HepG2 (cell line): ENCODE data around the gene TNFRSF18. TPM values are rescaled to one million over a fixed set of nuclear protein-coding genes. Genes with fewer than 3 reads are reported as not detected.
A peak's percentile ranks its signal among the peaks of the same experiment; 100 is the strongest.

Experiments
- ATF5 ChIP-seq: sonication (generic); formaldehyde crosslinking; IDR thresholded peaks from 2 replicates; pipeline ENCODE4 v1.4.0; 2020; ENCODE audit warnings: mild to moderate bottlenecking, low read depth, missing genetic modification reagents
- ELF1 ChIP-seq: sonication (generic); formaldehyde crosslinking; IDR thresholded peaks from 2 replicates; pipeline ENCODE4 v1.4.0; 2020; ENCODE audit warnings: missing genetic modification reagents
- GABPB1 ChIP-seq: IDR thresholded peaks from 2 replicates; pipeline ENCODE4 v1.6.1; 2016; ENCODE audit warnings: mild to moderate bottlenecking, missing genetic modification reagents, moderate library complexity, missing compliant biosample characterization
- HOXA7 ChIP-seq: sonication (generic); formaldehyde crosslinking; IDR thresholded peaks from 2 replicates; pipeline ENCODE4 v1.8.1; 2022; ENCODE audit warnings: mild to moderate bottlenecking, missing genetic modification reagents, moderate library complexity
- LCORL ChIP-seq, 2 experiments: fragments of 450-650 bp in 1 of 2; sonication (generic) in 1 of 2; formaldehyde crosslinking in 1 of 2; IDR thresholded peaks; 2 replicates each; pipeline versions ENCODE4 v1.5.0 to v1.6.1; 2017 to 2020; ENCODE audit warnings: antibody characterized with exemption in 1 of 2, missing genetic modification reagents in 1 of 2
- NR2F6 ChIP-seq, 2 experiments: IDR thresholded peaks; 2 replicates each; pipeline ENCODE4 v1.6.1; 2016; ENCODE audit warnings: antibody characterized with exemption in 1 of 2, mild to moderate bottlenecking in 1 of 2
- RXRA ChIP-seq: sonication (generic); formaldehyde crosslinking; IDR thresholded peaks from 2 replicates; pipeline ENCODE4 v1.5.1; 2020; ENCODE audit warnings: missing genetic modification reagents
- XRCC5 ChIP-seq: fragments of 200-400 bp; formaldehyde crosslinking; optimal IDR thresholded peaks from 2 replicates; pipeline ENCODE3; 2017; ENCODE audit warnings: mild to moderate bottlenecking, low read length
- ZBTB34 ChIP-seq: sonication (generic); formaldehyde crosslinking; IDR thresholded peaks from 2 replicates; pipeline ENCODE4 v1.8.0; 2022; ENCODE audit warnings: mild to moderate bottlenecking, missing genetic modification reagents
- ZMYM4 ChIP-seq: sonication (generic); formaldehyde crosslinking; IDR thresholded peaks from 2 replicates; pipeline ENCODE4 v1.8.1; 2023; ENCODE audit warnings: mild to moderate bottlenecking, missing genetic modification reagents
- ZNF274 ChIP-seq: sonication (generic); formaldehyde crosslinking; IDR thresholded peaks from 2 replicates; pipeline ENCODE4 v1.5.1; 2020; ENCODE audit warnings: mild to moderate bottlenecking, missing genetic modification reagents
- ZNF280D ChIP-seq: sonication (generic); formaldehyde crosslinking; IDR thresholded peaks from 2 replicates; pipeline ENCODE4 v1.5.1; 2020; ENCODE audit warnings: mild to moderate bottlenecking, missing genetic modification reagents
- ZNF318 ChIP-seq: sonication (generic); formaldehyde crosslinking; IDR thresholded peaks from 2 replicates; pipeline ENCODE4 v1.4.0; 2020; ENCODE audit warnings: mild to moderate bottlenecking, missing genetic modification reagents
- ZNF331 ChIP-seq: sonication (generic); formaldehyde crosslinking; IDR thresholded peaks from 2 replicates; pipeline ENCODE4 v1.4.0; 2020; ENCODE audit warnings: missing genetic modification reagents
- ZNF543 ChIP-seq: sonication (generic); formaldehyde crosslinking; IDR thresholded peaks from 2 replicates; pipeline ENCODE4 v1.4.0; 2020; ENCODE audit warnings: mild to moderate bottlenecking, missing genetic modification reagents
- polyA plus RNA-seq, 8 experiments: library from polyadenylated mRNA; depleted of rRNA in 3 of 8; stranded (reverse) in 7 of 8; unstranded in 1 of 8; fragments of >200 nt; fragmentation: Illumina TruSeq in 4 of 8; extraction: Trizol in 4 of 8; gene quantifications; 2 replicates each; pipeline versions ENCODE4 v1.2.1 to v1.2.3, GENCODE V29; 2011 to 2016; ENCODE audit warnings: low read depth in 4 of 8, missing spikeins in 1 of 8, mixed read lengths in 1 of 8; ENCODE audit not compliant: insufficient read depth in 1 of 8
- total RNA-seq, 5 experiments: library from RNA; depleted of rRNA; stranded (reverse); fragments of >200 nt; fragmentation: Illumina TruSeq; extraction: Trizol; gene quantifications; 2 replicates each; pipeline ENCODE4 v1.2.3, GENCODE V29; 2016; ENCODE audit warnings: low read depth in 1 of 5

TNFRSF18 gene
- total and polyA plus RNA-seq, 2 of the 13 experiments (the other 11 are each of a cell fraction or from before 2014, with no cell fraction given), result not detected

- TF ChIP-seq ZNF318 (CRISPR knock-in tag), result no peak
- no peak for TF ChIP-seq LCORL (IDR thresholded peaks at IDR 0.05)
- peak; percentile 42; the same call in 1 of the 2 replicates for TF ChIP-seq LCORL (CRISPR knock-in tag; IDR thresholded peaks at IDR 0.05)
- TF ChIP-seq HOXA7 (CRISPR knock-in tag), result no peak
- TF ChIP-seq ZNF331 (CRISPR knock-in tag), result no peak
- no peak for TF ChIP-seq ZNF274 (CRISPR knock-in tag)
- TF ChIP-seq ZNF543 (CRISPR knock-in tag), result peak; percentile 89; the same call in 1 of the 2 replicates
- no peak for TF ChIP-seq ATF5 (CRISPR knock-in tag)
- TF ChIP-seq GABPB1 (CRISPR knock-in tag), result peak; percentile 65; the same call in 1 of the 2 replicates
- TF ChIP-seq ZNF280D, result peak; percentile 48; the same call in 1 of the 2 replicates
- TF ChIP-seq NR2F6 (IDR thresholded peaks at IDR 0.05), result no peak
- peak; percentile 47; the same call in 1 of the 2 replicates for TF ChIP-seq NR2F6 (CRISPR knock-in tag; IDR thresholded peaks at IDR 0.05)
- no peak for TF ChIP-seq XRCC5
- peak; percentile 15; the same call in 1 of the 2 replicates for TF ChIP-seq RXRA
- TF ChIP-seq ELF1, result peak; percentile 85
- TF ChIP-seq ZBTB34 (CRISPR knock-in tag), result 0 out of 2 replicates have a peak, but pooled peaks have one; percentile 16
- TF ChIP-seq ZMYM4 (CRISPR knock-in tag), result no peak
Measured at GRCh38 chr1:1157914-1158710, 48.3 kb downstream of the TNFRSF18 start (continued).
